ENCODE data around the gene UPK1A.
A peak's percentile ranks its signal among the peaks of the same experiment; 100 is the strongest.
"Not testable (repeated sequence)": the region's sequence is repeated elsewhere in the genome, so short reads cannot be mapped to it uniquely, and the experiment has no call there.

The UPK1A gene

DNA sequence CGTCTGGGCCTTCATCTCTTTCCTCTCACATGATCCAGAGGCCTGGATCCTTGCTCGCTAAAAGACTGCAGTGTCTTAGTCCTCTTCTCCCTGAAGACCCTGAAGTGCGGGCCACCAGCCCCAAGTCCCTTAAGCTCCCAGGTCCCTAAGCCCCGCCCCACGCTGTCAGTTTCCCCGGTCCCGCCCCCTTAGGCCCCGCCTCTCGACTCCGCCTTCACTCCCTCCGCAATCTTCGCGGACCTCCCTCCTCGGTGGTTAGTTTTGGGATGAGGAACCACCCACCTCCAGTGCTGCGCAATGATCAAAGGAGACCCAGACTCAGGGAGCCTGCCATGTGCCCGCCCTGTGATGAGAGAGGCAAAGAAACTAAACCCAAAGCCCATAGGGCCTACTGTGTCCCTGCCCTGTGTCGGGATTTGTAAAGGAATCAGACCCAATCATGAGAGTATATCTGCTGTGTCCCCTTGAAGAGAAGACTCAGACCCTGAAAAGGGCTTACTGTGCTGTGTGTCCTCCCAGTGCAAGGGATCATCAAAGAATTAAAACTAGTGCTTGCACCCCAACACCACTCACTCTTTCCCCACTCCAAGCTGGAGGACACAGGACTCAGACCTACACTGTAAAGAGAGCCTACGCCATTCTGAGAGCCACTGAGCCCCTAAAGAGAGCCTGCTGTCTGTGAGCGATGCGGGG lies 21.2 kb upstream of the UPK1A start:
- peak; percentile 85 for DNase-seq

DNA sequence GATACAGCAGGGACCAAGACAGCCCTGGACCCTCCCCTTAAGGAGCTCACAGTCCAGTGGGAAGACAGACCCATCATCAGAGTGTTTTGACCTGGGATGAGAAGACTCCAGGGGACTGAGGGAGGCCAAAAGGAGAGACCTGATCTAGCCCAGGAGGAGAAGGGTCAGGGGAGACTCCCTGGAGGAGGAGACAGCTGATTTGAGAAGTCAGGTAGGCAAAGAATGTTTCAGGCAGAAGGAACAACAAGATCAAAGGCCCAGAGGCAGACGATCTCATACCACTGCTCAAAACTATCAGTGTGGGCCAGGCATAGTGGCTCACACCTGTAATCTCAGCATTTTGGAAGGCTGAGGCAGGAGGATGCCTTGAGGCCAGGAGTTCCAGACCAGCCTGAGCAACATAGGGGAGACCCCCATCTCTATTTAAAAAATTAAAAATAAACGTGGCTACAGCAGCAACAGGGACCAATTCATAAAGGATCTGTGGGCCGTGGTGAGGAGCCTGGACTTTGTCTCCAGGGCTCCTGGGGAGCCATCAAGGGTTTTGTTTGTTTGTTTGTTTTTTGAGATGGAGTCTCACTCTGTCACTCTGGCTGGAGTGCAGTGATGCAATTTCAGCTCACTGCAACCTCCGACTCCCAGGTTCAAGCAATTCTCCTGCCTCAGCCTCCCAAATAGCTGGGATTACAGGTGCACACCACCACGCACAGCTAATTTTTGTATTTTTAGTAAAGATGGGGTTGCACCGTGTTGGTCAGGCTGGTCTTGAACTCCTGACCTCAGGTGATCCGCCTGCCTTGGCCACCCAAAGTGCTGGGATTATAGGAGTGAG lies 20.4 kb upstream of the UPK1A start:
- DNase-seq = no peak

DNA sequence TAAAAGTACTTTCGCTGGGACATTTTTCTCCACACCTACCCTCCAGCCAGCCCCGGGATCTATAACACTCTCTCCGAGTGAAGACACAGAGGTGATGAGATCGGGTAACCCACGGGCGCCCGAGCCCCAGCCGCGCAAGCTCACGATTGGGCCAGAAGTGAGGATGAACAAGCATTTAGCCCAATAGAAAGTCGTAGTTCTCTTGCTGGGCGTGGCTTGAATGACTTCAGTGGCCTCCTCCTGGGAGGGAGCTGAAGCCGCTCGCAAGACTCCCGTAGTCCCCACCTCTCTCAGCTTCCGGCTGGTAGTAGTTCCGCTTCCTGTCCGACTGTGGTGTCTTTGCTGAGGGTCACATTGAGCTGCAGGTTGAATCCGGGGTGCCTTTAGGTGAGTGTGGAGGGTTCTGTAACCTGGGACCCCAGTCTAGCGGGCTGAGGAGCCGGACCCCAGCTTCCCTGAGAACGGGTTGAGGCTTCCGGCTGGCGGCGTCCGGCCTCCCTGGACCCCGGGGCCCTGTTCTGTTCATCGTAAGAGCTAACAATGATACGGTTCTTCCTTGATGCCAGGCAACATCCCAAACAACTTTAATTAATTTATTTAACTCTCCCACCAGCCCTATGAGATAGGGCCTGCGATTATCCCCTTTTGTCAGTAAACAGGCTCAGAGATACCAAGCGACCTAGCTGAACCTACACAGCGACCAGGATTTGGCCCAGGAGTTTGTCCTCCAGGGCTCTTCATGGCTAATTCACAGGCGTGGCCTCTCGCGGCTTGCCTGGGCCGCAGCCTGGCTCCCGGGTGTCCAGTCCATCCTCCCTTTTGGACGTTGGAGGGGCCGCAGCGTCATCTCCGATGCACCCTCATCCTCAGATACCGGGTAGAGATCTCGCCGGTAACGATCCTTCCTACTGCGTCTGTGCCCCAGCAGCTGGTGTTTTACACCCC lies 18.0 kb upstream of the UPK1A start, which contains the start of gene COX6B1:
TSS of gene COX6B1 (plus strand) at position 307 of the 945 bp plus-strand sequence. CDS start 2,921 bp downstream, outside the sequence.
- peak; percentile 98 for DNase-seq

DNA sequence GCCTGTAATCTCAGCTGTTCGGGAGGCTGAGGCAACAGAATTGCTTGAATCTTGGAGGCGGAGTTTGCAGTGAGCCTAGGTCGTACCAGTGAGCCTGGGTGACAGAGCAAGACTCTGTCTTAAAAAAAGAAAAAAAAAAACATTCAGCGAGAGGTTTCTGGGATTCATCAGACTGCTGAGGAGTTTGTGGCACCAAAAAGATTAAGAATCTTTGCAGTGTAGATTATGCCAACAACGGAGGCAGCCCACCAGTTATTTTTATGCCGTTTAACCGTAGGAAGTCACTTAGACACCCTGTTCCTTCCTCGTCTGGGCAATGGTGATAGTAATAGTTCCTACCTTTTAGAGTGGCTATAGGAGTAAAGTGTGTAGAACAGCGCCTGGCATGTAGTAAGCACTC lies 15.7 kb upstream of the UPK1A start:
- no peak for DNase-seq

- DNase-seq = not testable (repeated sequence)
These were observed 11.5 kb upstream of the UPK1A start for GRCh38 chr19:35654828-35655227.

GRCh38 chr19:35655600-35655999 lies 10.7 kb upstream of the UPK1A start:
- DNase-seq = no peak

- no peak for DNase-seq
These were observed 9.6 kb upstream of the UPK1A start for GRCh38 chr19:35656700-35657099.

- no peak for DNase-seq
These were observed 8.2 kb upstream of the UPK1A start for GRCh38 chr19:35657904-35658700.

- DNase-seq = no peak
These were observed 4.3 kb upstream of the UPK1A start for GRCh38 chr19:35661995-35662340.

- DNase-seq = no peak
These were observed 2.3 kb upstream of the UPK1A start for GRCh38 chr19:35663981-35664380.

GRCh38 chr19:35665157-35665556 lies 1.2 kb upstream of the UPK1A start:
- no peak for DNase-seq

DNA sequence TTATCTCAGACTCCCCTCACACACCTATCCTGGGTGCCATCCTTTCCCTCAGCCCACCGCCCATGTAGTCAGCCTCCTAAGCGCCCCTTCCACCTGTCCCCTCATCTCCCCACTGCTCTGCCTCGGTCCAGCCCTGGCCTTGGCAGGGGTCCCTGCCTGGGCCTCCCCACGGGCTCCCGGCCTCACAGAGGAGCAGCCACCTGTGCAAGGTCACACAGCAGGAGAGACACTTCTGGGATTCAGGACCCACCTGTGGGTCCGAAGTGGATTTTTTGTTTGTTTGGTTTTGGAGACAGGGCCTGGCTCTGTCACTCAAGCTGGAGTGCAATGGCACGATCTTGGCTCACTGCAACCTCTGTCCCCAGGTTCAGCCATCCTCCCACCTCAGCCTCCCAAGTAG lies 713 bp upstream of the UPK1A start:
- no peak for DNase-seq

DNA sequence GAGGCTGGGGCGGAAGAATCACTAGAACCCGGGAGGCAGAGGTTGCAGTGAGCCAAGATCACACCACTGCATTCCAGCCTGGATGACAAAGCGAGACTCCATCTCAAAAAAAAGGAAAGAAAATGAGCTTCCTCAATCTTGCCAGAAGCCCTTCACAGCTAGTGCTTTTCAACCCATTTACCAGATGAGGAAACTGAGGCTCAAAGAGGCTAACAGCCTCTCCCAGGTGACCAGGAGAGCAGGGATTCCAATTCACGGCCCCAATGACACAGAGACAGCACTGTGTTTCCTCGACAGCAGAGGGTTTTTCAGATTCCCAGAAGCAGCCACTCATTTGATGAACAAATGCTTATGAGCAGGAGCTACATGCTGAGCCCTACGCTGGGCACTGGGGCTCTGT lies 3.2 kb downstream of the UPK1A start:
- no peak for DNase-seq

DNA sequence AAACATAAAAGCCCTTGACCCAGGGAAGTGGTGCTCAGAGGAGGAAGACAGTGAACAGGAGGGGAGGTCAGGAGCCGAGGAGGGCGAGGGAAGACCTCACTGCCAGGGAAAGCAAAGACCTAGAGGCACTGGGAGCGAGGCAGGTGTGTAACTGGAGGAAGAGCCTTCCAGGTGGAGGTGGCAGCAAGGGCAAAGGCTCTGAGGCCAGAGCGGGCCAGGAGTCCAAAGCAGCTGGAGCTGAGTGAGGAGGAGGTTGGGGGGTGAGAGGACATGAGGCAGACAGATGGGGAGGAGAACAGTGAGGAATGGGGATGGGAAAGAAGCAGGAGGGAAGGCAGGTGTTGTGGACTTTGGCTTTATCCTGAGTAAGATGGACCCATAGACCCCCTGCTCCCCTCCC lies 3.7 kb downstream of the UPK1A start:
- no peak for DNase-seq

DNA sequence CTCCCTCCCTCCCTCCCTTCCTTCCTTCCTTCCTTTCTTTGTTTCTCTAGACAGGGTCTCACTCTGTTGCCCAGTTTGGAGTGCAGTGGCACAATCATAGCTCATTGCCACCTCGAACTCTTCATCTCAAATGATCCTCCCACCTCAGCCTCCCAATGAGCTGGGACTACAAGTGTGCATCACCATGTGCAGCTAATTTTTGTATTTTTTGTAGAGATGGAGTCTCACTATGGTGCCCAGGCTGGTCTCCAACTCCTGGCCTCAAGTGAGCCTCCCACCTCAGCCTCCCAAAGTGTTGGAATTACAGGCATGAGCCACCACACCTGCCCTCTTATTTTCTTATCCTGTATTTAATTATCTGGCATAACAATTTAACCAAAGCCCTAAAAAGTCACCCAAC lies 4.4 kb downstream of the UPK1A start:
- no peak for DNase-seq

DNA sequence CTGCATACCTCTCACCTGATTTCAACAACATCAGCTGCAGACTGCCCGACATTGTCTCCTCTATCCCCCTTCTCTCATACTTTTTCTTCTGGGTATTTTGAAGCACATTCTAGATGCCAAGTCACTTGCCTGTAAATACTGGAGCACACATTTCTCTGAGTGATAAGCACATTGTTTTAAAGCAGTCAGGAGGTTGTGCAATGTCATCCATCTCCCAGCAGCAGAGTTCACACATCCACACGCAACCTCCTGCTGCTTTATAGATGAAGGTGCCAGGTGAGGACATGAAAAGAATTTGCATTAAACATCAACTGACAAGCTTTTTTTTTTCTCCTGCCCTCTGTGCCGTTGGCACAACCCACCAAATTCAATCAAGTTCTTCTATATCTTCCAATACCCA lies 5.5 kb downstream of the UPK1A start:
- no peak for DNase-seq

DNA sequence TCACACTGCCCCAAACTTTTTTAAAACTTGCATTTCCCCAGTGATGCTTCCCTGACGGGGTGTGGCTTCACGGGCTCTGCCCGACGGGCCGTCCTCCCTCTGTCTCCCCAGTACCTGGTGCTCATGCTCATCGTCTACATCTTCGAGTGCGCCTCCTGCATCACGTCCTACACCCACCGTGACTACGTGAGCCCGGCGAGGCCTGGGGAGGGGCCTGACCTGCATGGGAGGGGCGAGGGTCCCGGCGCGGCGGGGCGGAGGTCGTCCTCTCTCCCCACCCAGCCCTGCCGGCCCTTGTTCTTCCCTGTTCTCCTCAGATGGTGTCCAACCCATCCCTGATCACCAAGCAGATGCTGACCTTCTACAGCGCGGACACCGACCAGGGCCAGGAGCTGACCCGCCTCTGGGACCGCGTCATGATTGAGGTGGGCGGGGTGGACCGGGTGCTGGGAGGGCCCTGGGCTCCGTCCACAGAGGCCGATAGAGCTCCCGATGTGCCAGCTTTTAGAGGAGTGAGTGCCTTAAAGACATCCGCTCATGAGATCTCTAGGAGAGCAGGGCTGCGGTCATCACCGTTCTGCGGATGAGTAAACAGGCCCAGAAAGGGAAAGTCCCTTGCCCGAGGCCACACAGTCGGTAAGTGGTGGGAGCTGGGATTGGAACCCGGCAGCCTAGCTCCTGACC lies 6.9 kb downstream of the UPK1A start:
- DNase-seq = no peak

- no peak for DNase-seq
These were observed 9.3 kb downstream of the UPK1A start for GRCh38 chr19:35675589-35676140.

GRCh38 chr19:35689836-35690235 lies 23.5 kb downstream of the UPK1A start:
- DNase-seq = no peak

DNA sequence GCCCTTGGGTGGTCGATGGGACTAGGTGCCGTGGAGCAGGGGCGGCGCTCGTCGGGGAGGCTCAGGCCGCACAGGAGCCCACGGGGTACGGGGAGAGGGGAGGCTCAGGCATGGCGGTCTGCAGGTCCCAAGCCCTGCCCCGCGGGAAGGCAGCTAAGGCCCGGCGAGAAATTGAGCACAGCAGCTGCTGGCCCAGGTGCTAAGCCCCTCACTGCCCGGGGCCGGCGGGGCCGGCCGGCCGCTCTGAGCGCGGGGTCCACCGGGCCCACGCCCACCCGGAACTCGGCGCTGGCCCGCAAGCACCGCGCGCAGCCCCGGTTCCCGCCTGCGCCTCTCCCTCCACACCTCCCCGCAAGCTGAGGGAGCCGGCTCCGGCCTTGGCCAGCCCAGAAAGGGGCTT lies 24.8 kb downstream of the UPK1A start:
- DNase-seq = not testable (repeated sequence)

DNA sequence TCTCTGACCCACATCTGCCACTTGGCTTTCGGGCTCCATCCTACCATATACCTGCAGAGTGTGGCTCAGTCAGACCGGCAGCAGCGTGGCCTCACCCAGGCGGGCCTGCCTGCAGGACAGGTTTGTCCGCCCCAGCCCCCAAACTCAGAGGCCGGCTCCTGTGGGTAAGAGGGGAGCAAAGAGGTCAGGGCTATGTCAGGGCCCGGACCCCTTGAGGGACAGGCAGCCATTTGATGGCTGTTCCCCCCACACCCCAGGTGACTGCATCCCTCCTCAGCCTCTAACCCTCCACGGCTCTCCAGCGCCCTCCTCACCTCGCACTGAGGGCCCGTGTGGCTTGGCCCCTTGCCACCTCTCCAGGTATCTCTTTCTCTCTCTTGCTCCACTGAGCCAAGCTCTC lies 25.7 kb downstream of the UPK1A start:
- no peak for DNase-seq
